Vagina (tissue), 2 donors: ENCODE data around the gene ACBD5. TPM values are rescaled to one million over a fixed set of nuclear protein-coding genes. Genes with fewer than 3 reads are reported as not detected.

Experiments
- DNase-seq, 2 donors: peaks; one replicate each; pipeline ENCODE4 v3.0.0-alpha.2; 2017; ENCODE audit errors: extremely low spot score in 2 of 2
- H3K27ac ChIP-seq: fragments of 200-600 bp; sonication (generic); one replicate; pipeline ENCODE4 v1.5.1; 2019
- H3K27me3 ChIP-seq: fragments of 200-600 bp; sonication (generic); one replicate; pipeline ENCODE4 v1.5.1; 2019
- H3K36me3 ChIP-seq, 2 donors: fragments of 200-600 bp; sonication (generic); one replicate each; pipeline ENCODE4 v1.5.1; 2017 to 2019
- H3K4me1 ChIP-seq: fragments of 200-600 bp; sonication (generic); one replicate; pipeline ENCODE4 v1.5.1; 2019
- H3K4me3 ChIP-seq, 2 donors: fragments of 200-600 bp; sonication (generic); 1 replicate in 1 of 2; 2 replicates in 1 of 2; pipeline ENCODE4 v1.5.1; 2016 to 2019
- H3K9me3 ChIP-seq: fragments of 200-600 bp; sonication (generic); one replicate; pipeline ENCODE4 v1.5.1; 2019
- POLR2A ChIP-seq, 2 donors: fragments of 450-650 bp; IDR thresholded peaks; one replicate each; pipeline ENCODE4 v1.6.1; 2017; ENCODE audit warnings: antibody characterized with exemption in 2 of 2, mild to moderate bottlenecking in 2 of 2, moderate library complexity in 2 of 2
- POLR2AphosphoS5 ChIP-seq, 2 donors: sonication (generic); formaldehyde crosslinking; IDR thresholded peaks; one replicate each; pipeline ENCODE4 v1.9.0; 2017; ENCODE audit warnings: antibody characterized with exemption in 2 of 2, mild to moderate bottlenecking in 2 of 2, low read depth in 1 of 2; ENCODE audit not compliant: insufficient read depth in 1 of 2
- intact Hi-C: fragments of 100-400 bp; cut with DNase I; formaldehyde crosslinking; loops from one replicate; pipeline ENCODE4 v1.15.1; 2023
- total RNA-seq: library from RNA; depleted of rRNA; stranded (reverse); fragments of >200 nt; gene quantifications from one replicate; pipeline ENCODE4 v1.2.3, GENCODE V29; 2016
- TF ChIP-seq, protein P1 (sequence below), 3 experiments: fragments of 450-650 bp in 2 of 3; fragments of 200-600 bp in 1 of 3; sonication (generic) in 1 of 3; IDR thresholded peaks; one replicate each; pipeline ENCODE4 v1.5.1; 2017 to 2019; ENCODE audit warnings: antibody characterized with exemption in 3 of 3, mild to moderate bottlenecking in 2 of 3, moderate library complexity in 2 of 3

ACBD5 gene
- total RNA-seq, 1 donor from 2014 or later: 12.3 TPM

DNA sequence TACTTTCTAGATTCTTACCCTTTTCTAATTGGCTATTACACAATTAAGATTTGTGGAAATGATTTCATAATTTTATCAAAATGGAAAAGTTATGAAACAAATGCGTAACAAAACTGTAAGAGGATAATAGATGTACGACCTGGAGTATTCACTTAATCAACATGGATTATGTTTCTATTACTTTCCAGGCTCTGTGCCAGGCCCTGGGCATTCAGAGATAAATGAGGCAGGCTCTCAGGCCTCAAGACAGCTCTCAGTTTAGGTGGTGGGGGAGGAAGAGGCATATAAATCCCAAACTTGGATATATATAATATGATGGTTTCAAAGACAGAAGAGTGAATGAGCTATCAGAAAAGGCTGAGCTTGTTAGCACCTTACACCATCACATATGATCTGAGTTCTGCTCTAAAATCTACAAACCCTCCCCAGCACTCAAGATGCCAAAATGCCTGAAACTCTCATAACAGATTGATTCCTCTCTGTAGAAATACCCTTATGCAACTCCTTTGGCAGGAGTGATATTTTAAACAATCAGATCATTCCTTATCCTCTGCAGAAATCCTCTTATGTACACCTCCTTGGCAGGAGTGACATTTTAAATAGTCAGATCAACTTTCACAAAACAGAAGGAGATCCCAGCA lies 42.5 kb downstream of the ACBD5 start:
- Histone ChIP-seq H3K36me3 (peaks cover 0 to 27% of the 10 kb centered on the region in 2 donors), H3K27me3 (no peaks in the 10 kb centered on the region), H3K27ac (no peak overlapping the region), H3K9me3 (no peaks in the 10 kb centered on the region), H3K4me3 (no peak overlapping the region), H3K4me1 (no peaks in the 10 kb centered on the region)
- DNase-seq: no peak
- TF ChIP-seq POLR2AphosphoS5 (IDR thresholded peaks at IDR 0.05; ENCODE audit: insufficient read depth in 1 of 2, low read depth in 1 of 2): no peak
- no peak for TF ChIP-seq POLR2A (IDR thresholded peaks at IDR 0.05)
- TF ChIP-seq, protein P1, sequence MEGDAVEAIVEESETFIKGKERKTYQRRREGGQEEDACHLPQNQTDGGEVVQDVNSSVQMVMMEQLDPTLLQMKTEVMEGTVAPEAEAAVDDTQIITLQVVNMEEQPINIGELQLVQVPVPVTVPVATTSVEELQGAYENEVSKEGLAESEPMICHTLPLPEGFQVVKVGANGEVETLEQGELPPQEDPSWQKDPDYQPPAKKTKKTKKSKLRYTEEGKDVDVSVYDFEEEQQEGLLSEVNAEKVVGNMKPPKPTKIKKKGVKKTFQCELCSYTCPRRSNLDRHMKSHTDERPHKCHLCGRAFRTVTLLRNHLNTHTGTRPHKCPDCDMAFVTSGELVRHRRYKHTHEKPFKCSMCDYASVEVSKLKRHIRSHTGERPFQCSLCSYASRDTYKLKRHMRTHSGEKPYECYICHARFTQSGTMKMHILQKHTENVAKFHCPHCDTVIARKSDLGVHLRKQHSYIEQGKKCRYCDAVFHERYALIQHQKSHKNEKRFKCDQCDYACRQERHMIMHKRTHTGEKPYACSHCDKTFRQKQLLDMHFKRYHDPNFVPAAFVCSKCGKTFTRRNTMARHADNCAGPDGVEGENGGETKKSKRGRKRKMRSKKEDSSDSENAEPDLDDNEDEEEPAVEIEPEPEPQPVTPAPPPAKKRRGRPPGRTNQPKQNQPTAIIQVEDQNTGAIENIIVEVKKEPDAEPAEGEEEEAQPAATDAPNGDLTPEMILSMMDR (IDR thresholded peaks at IDR 0.05): no peak
- intact Hi-C loops: no loop called here

DNA sequence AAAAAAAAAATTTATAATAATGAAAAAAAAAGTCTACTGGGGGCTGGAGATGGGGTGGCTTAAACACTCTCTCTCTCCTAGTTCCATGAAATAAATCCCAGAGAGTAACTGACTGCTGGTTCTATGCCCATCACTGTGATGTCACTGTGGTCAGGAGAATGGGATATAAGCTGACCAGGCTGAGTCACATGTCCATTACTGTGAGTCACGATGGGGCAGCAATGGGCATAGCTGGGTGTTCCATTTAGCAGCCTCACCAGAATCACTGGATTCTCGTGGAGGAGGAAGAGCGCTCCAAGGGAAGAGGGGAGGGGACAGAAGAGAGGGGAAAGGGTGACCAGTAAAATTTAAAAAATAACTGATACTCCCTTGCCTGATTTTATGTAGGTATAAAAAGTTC lies 48.3 kb downstream of the ACBD5 start:
- Histone ChIP-seq H3K4me1 (no peaks in the 10 kb centered on the region), H3K9me3 (no peaks in the 10 kb centered on the region), H3K27me3 (no peaks in the 10 kb centered on the region), H3K27ac (no peak overlapping the region), H3K4me3 (no peak overlapping the region), H3K36me3 (peaks cover 0 to 8% of the 10 kb centered on the region in 2 donors)
- intact Hi-C loops: no loop called here
- DNase-seq: no peak
- TF ChIP-seq POLR2A (IDR thresholded peaks at IDR 0.05) (no peak), POLR2AphosphoS5 (IDR thresholded peaks at IDR 0.05; ENCODE audit: insufficient read depth in 1 of 2, low read depth in 1 of 2) (no peak)
- TF ChIP-seq, protein P1 (IDR thresholded peaks at IDR 0.05): no peak

DNA sequence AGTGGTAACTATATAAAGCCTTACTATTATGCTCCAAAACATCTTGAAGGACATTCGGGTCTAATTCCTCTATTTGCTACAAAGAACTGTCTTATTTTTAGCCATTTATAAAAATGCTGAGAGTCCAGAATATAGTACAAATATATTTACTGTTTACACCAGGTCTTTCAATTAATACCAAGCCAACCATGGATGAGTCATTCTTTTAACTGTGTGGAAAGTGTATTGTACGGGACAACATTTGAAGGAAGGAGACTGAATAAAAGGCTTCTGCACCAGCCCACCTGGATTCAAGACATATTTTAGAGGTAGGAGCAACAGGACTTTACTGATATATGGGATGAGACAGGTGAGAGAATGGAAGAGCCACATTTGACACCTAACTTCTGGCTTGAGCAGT lies 50.1 kb downstream of the ACBD5 start:
- peaks cover 0 to 13% of the 10 kb centered on the region in 2 donors for H3K36me3 ChIP-seq
- no peak overlapping the region for H3K4me3 ChIP-seq
- no peak overlapping the region for H3K27ac ChIP-seq
- DNase-seq: no peak
- no peaks in the 10 kb centered on the region for H3K27me3 ChIP-seq
- H3K4me1 ChIP-seq: no peaks in the 10 kb centered on the region
- TF ChIP-seq, protein P1 (IDR thresholded peaks at IDR 0.05): no peak
- TF ChIP-seq POLR2A (IDR thresholded peaks at IDR 0.05) (no peak), POLR2AphosphoS5 (IDR thresholded peaks at IDR 0.05; ENCODE audit: insufficient read depth in 1 of 2, low read depth in 1 of 2) (no peak)
- intact Hi-C loops: no loop called here
- H3K9me3 ChIP-seq: no peaks in the 10 kb centered on the region

DNA sequence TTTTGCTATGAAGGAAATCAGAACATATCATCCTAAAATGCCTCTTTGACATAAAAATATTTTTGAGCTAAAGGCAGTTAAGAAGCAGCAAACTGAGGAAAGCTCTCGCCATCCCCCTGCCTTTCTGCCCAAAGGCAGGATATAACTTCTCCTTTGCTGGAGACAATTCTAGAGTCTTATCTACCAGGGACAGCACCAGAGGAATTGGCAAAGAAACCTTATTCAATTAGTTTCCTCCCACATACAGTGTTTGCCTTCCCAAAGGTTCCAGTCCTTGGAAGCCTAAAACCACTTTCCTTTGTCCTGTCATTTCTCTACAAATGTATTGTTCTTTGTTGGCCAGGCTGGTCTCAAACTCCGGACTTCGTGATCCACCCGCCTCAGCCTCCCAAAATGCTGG lies 51.7 kb downstream of the ACBD5 start:
- DNase-seq: no peak
- peaks cover 0 to 13% of the 10 kb centered on the region in 2 donors for H3K36me3 ChIP-seq
- no peaks in the 10 kb centered on the region for H3K4me1 ChIP-seq
- intact Hi-C loops: no loop called here
- H3K9me3 ChIP-seq: no peaks in the 10 kb centered on the region
- TF ChIP-seq, protein P1 (IDR thresholded peaks at IDR 0.05): no peak
- TF ChIP-seq POLR2AphosphoS5 (IDR thresholded peaks at IDR 0.05; ENCODE audit: insufficient read depth in 1 of 2, low read depth in 1 of 2) (no peak), POLR2A (IDR thresholded peaks at IDR 0.05) (no peak)
- no peak overlapping the region for H3K4me3 ChIP-seq
- no peak overlapping the region for H3K27ac ChIP-seq
- H3K27me3 ChIP-seq: no peaks in the 10 kb centered on the region

DNA sequence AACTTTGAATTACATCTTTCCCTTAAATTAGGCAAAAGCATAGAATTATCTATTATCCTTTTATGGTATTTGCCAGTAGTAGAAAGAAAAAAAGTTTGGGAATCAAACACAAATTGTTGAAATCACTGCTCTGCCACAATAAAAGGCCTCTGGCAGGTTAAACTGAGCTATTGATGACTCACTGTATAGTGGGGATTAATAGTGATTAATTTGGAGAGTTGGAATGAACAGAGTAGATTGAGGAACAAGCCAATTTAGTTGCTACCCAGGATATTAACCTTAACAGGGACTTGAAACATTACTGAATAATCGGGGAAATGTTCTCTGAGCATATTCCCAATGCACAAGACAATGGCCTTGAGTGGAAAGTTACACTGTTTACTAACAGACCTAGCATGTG lies 52.3 kb downstream of the ACBD5 start:
- no peak for DNase-seq
- intact Hi-C loops: no loop called here
- TF ChIP-seq POLR2AphosphoS5 (IDR thresholded peaks at IDR 0.05; ENCODE audit: insufficient read depth in 1 of 2, low read depth in 1 of 2) (no peak), POLR2A (IDR thresholded peaks at IDR 0.05) (no peak)
- TF ChIP-seq, protein P1 (IDR thresholded peaks at IDR 0.05): no peak
- no peaks in the 10 kb centered on the region for H3K27me3 ChIP-seq
- no peaks in the 10 kb centered on the region for H3K4me1 ChIP-seq
- no peak overlapping the region for H3K4me3 ChIP-seq
- no peaks in the 10 kb centered on the region for H3K9me3 ChIP-seq
- H3K27ac ChIP-seq: no peak overlapping the region
- peaks cover 0 to 13% of the 10 kb centered on the region in 2 donors for H3K36me3 ChIP-seq
